ENCODE results near the gene ALOX12B.
"Not testable (repeated sequence)": the region's sequence is repeated elsewhere in the genome, so short reads cannot be mapped to it uniquely, and the experiment has no call there.

Gene ALOX12B

DNA sequence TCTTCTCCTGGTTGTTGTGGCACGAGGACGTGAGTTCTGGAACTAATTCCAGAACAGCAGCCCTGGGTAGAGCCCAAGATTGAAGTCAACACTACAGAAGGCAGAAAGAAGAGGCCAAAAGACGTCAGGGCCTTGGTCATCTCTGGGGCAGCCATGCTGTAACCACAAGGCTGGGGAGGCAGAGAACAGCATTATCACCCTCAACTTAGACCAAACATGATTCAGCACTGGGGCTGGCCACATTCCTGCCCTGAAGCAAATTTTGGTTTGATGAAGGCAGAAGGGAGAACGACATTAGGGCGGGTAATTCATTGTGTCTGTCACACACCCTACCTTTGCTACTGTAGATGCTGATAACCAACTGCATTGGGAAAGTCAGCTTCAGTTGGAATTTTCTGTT lies 58.4 kb downstream of the ALOX12B start:
- no peaks in the 10 kb centered on the region for H3K36me3 ChIP-seq (ENCODE audit: control insufficient read depth in 1 of 2, insufficient read depth in 2 of 2, low read length in 2 of 2)
- H3K27me3 ChIP-seq (ENCODE audit: low read depth, low read length), result peaks cover 6% of the 10 kb centered on the region
- no peak overlapping the region for H3K4me3 ChIP-seq (ENCODE audit: low read depth in 1 of 2, low read length in 2 of 2)
- H3K27ac ChIP-seq (ENCODE audit: low read length), result no peak overlapping the region
- no peaks in the 10 kb centered on the region for H3K9me3 ChIP-seq (ENCODE audit: control insufficient read depth in 1 of 2, low read length in 2 of 2)
- H3K4me1 ChIP-seq (ENCODE audit: control insufficient read depth in 1 of 2, insufficient read depth in 2 of 2, low read length in 2 of 2), result no peaks in the 10 kb centered on the region

DNA sequence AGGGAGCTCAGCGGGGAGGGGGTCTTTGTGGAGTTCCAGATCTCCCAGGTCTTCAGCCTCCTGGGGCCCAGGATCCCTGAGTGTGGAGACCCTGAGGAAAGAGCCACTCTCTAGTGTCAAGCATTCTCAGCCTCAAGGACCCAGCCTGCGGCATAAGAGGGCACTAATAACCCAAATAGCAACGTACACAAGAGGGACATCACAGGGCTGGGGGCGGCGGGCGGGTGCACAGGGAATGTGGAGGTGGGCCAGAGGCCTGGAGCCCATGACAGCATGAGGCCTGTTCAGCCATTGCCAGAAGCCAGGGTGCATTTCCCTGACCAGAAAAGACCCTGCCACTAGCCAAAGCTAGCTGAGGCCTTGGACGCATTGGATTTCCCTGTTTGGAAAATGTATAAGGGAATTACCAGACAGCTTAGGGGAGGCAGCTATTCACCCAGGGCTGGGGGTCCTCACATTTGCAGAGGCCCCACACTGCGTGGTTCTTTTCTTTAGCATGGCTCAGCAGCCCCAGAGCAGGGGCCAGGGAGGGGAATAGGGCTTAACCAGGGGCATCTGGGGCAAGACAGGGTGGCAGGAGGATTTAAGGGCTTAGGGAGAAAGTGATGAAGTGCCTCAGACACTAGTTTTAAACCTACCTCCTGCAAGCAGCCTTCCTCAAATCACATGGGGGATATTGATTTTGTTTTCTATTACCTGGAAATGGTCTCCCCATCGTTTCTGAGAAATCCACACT lies 62.2 kb downstream of the ALOX12B start:
- no peak overlapping the region for H3K27ac ChIP-seq (ENCODE audit: low read length)
- H3K9me3 ChIP-seq (ENCODE audit: control insufficient read depth in 1 of 2, low read length in 2 of 2), result no peaks in the 10 kb centered on the region
- H3K4me3 ChIP-seq (ENCODE audit: low read depth in 1 of 2, low read length in 2 of 2), result no peak overlapping the region
- H3K4me1 ChIP-seq (ENCODE audit: control insufficient read depth in 1 of 2, insufficient read depth in 2 of 2, low read length in 2 of 2), result no peaks in the 10 kb centered on the region
- H3K36me3 ChIP-seq (ENCODE audit: control insufficient read depth in 1 of 2, insufficient read depth in 2 of 2, low read length in 2 of 2), result no peaks in the 10 kb centered on the region
- peaks cover 6% of the 10 kb centered on the region for H3K27me3 ChIP-seq (ENCODE audit: low read depth, low read length)

GRCh38 chr17:8024161-8024560 lies 63.4 kb downstream of the ALOX12B start:
- H3K36me3 ChIP-seq (ENCODE audit: control insufficient read depth in 1 of 2, insufficient read depth in 2 of 2, low read length in 2 of 2); H3K4me3 ChIP-seq (ENCODE audit: low read depth in 1 of 2, low read length in 2 of 2); H3K27ac ChIP-seq (ENCODE audit: low read length); H3K9me3 ChIP-seq (ENCODE audit: control insufficient read depth in 1 of 2, low read length in 2 of 2); H3K4me1 ChIP-seq (ENCODE audit: control insufficient read depth in 1 of 2, insufficient read depth in 2 of 2, low read length in 2 of 2); H3K27me3 ChIP-seq (ENCODE audit: low read depth, low read length): not testable (repeated sequence)

All from muscle layer of duodenum (tissue), 2 donors.